Esophagus squamous epithelium (tissue), 5 donors: ENCODE data around the gene TLE5. TPM values are rescaled to one million over a fixed set of nuclear protein-coding genes. Genes with fewer than 3 reads are reported as not detected.
"Not testable (repeated sequence)": the region's sequence is repeated elsewhere in the genome, so short reads cannot be mapped to it uniquely, and the experiment has no call there.

Experiments
- DNase-seq: peaks from one replicate; lab custom pipeline; 2025; lab: John Stamatoyannopoulos, UW
- H3K27ac ChIP-seq, 4 donors: fragments of 200-600 bp; sonication (generic); one replicate each; pipeline ENCODE4 v1.5.1; 2016 to 2019; ENCODE audit warnings: mild to moderate bottlenecking in 1 of 4
- H3K27me3 ChIP-seq, 4 donors: fragments of 200-600 bp; sonication (generic); 1 replicate in 3 of 4; 2 replicates in 1 of 4; pipeline versions ENCODE4 v1.5.1 to v1.6.0; 2017 to 2021; ENCODE audit warnings: antibody characterized with exemption in 1 of 4
- H3K36me3 ChIP-seq, 3 donors: fragments of 200-600 bp; sonication (generic); one replicate each; pipeline ENCODE4 v1.5.1; 2016 to 2019
- H3K4me1 ChIP-seq, 3 donors: fragments of 200-600 bp; sonication (generic); one replicate each; pipeline ENCODE4 v1.5.1; 2017 to 2019
- H3K4me3 ChIP-seq, 4 donors: fragments of 200-600 bp; sonication (generic); 1 replicate in 3 of 4; 2 replicates in 1 of 4; pipeline ENCODE4 v1.5.1; 2016 to 2019; ENCODE audit warnings: mild to moderate bottlenecking in 2 of 4, moderate library complexity in 1 of 4
- H3K9me3 ChIP-seq, 3 donors: fragments of 200-600 bp; sonication (generic); one replicate each; pipeline ENCODE4 v1.5.1; 2016 to 2019
- CTCF ChIP-seq, 6 experiments: fragments of 450-650 bp in 4 of 6; fragments of 200-600 bp in 2 of 6; sonication (generic) in 2 of 6; IDR thresholded peaks; one replicate each; pipeline ENCODE4 v1.5.1; 2016 to 2019; ENCODE audit warnings: antibody characterized with exemption in 6 of 6, mild to moderate bottlenecking in 4 of 6, moderate library complexity in 4 of 6
- POLR2A ChIP-seq, 4 donors: fragments of 450-650 bp; IDR thresholded peaks; one replicate each; pipeline ENCODE4 v1.6.1; 2017; ENCODE audit warnings: antibody characterized with exemption in 4 of 4, mild to moderate bottlenecking in 4 of 4, moderate library complexity in 3 of 4
- WGBS, 2 donors: methylation state at CpG; one replicate each; pipeline ENCODE4 v1.1.5; 2018; 5-methylcytosine and 5-hydroxymethylcytosine counted together
- intact Hi-C: fragments of 100-400 bp; cut with DNase I; formaldehyde crosslinking; loops from one replicate; pipeline ENCODE4 v1.15.0; 2022
- total RNA-seq, 4 donors: library from RNA; depleted of rRNA; stranded (reverse); fragments of >200 nt; gene quantifications; one replicate each; pipeline ENCODE4 v1.1.0, GENCODE V29; 2016
- donor health status: DM: yes; HTN: yes; CAD: no.

TLE5 gene
- total RNA-seq, 4 donors from 2014 or later, result 141 to 433 (median 298) TPM

DNA sequence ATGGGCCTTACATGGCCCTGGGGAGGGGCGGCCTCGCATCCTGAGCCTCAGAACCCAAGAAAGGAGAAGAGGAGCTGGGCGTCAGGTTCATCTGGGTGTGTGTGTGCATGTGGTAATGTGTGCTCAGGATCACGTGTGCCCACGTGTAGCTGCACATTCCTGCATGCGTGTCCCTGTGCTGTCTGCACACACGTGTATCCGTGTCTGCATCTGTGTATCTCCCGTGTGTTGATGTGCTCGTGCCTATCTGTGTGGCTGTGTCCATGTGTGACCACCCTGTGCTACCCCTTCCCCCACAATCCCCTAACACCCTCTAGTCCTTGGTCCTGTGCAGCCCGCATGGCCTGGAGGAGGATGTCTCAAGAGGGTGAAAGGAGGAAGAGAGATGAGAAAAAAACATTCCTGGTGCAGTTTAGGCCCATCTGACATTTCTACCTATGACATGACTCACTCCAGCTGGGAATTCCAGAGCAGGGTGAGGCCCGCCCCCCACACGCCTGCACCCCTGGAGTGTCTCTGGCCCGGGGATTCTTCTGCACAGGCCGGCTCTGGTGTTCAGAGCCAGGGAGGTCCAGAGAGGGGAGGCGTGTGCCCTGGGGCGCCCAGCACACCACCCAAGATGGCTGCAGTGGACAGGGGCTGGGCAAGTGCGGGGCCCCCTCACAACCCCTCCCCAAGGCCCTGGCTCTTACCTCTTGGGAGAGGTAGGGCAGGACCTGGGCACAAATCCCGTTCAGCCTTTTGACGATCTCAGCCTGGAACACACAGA, 7.1 kb downstream of the TLE5 start:
- H3K4me1 ChIP-seq, result peaks cover 67 to 90% (median 72%) of the 10 kb centered on the region in 3 donors
- intact Hi-C loops, result no loop called here
- H3K27ac ChIP-seq, result peak overlapping the region; percentile 85 to 99 (median 94)
- DNase-seq, result no peak
- WGBS, 2 donors, result 20 to 57% methylated on average over 3 to 9 of the region's 20 CpGs
- no peaks in the 10 kb centered on the region for H3K27me3 ChIP-seq
- H3K9me3 ChIP-seq, result no peaks in the 10 kb centered on the region
- H3K36me3 ChIP-seq, result peaks cover 5 to 78% (median 21%) of the 10 kb centered on the region in 3 donors
- no peak for TF ChIP-seq CTCF (IDR thresholded peaks at IDR 0.05)
- TF ChIP-seq POLR2A (IDR thresholded peaks at IDR 0.05), result no peak
- peak overlapping the region in 2 of 4 donors; percentile 5 to 32 for H3K4me3 ChIP-seq

GRCh38 chr19:3054265-3054971, 7.9 kb downstream of the TLE5 start:
- peaks cover 5 to 70% (median 21%) of the 10 kb centered on the region in 3 donors for H3K36me3 ChIP-seq
- H3K9me3 ChIP-seq, result no peaks in the 10 kb centered on the region
- peaks cover 59 to 83% (median 67%) of the 10 kb centered on the region in 3 donors for H3K4me1 ChIP-seq
- intact Hi-C loops, result no loop called here
- H3K27me3 ChIP-seq, result no peaks in the 10 kb centered on the region
- peak overlapping the region; percentile 85 to 99 (median 94) for H3K27ac ChIP-seq
- no peak overlapping the region for H3K4me3 ChIP-seq
- no peak for DNase-seq
- no peak for TF ChIP-seq POLR2A (IDR thresholded peaks at IDR 0.05)
- no peak for TF ChIP-seq CTCF (IDR thresholded peaks at IDR 0.05)
- 34 to 41% methylated on average over 3 of the region's 4 CpGs for WGBS, 2 donors

GRCh38 chr19:3053780-3054179, 8.5 kb downstream of the TLE5 start:
- Histone ChIP-seq H3K36me3 (peaks cover 3 to 64% (median 21%) of the 10 kb centered on the region in 3 donors), H3K27ac (peak overlapping the region; percentile 85 to 99 (median 94)), H3K4me3 (no peak overlapping the region), H3K27me3 (no peaks in the 10 kb centered on the region), H3K9me3 (no peaks in the 10 kb centered on the region), H3K4me1 (peaks cover 57 to 77% (median 63%) of the 10 kb centered on the region in 3 donors)
- no peak for DNase-seq
- TF ChIP-seq CTCF (IDR thresholded peaks at IDR 0.05) (no peak), POLR2A (IDR thresholded peaks at IDR 0.05) (no peak)
- WGBS, 2 donors, result 0% methylated on average over 1 of the region's 21 CpGs; no CpG with 5 or more reads in 1 of the 2 donors
- intact Hi-C loops, result no loop called here

GRCh38 chr19:3053218-3053621, 9.1 kb downstream of the TLE5 start:
- intact Hi-C loops, result no loop called here
- H3K4me3 ChIP-seq, result no peak overlapping the region
- H3K36me3 ChIP-seq, result peaks cover 0 to 58% (median 21%) of the 10 kb centered on the region in 3 donors
- no peak for DNase-seq
- H3K27me3 ChIP-seq, result no peaks in the 10 kb centered on the region
- H3K27ac ChIP-seq, result peak overlapping the region in 2 of 4 donors; percentile 96 to 99
- WGBS, 2 donors, result 9 to 61% methylated on average over 4 to 10 of the region's 15 CpGs
- H3K9me3 ChIP-seq, result no peaks in the 10 kb centered on the region
- peaks cover 52 to 74% (median 57%) of the 10 kb centered on the region in 3 donors for H3K4me1 ChIP-seq
- TF ChIP-seq POLR2A (IDR thresholded peaks at IDR 0.05) (no peak), CTCF (IDR thresholded peaks at IDR 0.05) (no peak)

DNA sequence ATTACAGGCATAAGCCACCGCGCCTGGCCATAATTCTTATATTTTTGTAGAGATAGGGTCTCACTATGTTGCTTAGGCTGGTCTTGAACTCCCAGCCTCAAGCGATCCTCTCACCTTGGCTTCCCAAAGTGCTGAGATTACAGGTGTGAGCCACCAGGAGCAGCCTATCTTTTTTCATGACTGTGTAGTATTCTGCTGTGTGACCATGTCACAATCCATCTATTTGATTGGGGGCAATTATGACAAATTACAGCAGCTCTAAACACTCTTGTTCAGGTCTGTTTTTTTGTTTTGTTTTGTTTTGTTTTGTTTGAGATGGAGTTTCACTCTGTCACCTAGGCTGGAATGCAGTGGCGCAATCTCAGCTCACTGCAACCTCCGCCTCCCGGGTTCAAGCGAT, 12.3 kb downstream of the TLE5 start:
- H3K9me3 ChIP-seq, H3K4me3 ChIP-seq, H3K27me3 ChIP-seq, DNase-seq, intact Hi-C loops: not testable (repeated sequence)
- H3K4me1 ChIP-seq, result peaks cover 30 to 64% (median 46%) of the 10 kb centered on the region in 3 donors
- H3K36me3 ChIP-seq, result peaks cover 0 to 26% (median 15%) of the 10 kb centered on the region in 3 donors
- peak overlapping the region in 2 of 4 donors; percentile 77 to 78 for H3K27ac ChIP-seq
- WGBS, 2 donors, result 97 to 100% methylated on average over 7 of the region's 7 CpGs
